GM18502 (cell line): ENCODE data around the gene TUB.

Experiments
- ATAC-seq: cut with Tn5 transposase; IDR thresholded peaks from one replicate; pipeline ENCODE4 v1.9.1; 2021; ENCODE audit warnings: mild to moderate bottlenecking; ENCODE audit not compliant: unreplicated experiment, poor library complexity

Gene TUB

GRCh38 chr11:8067567-8067928 is 13.5 kb upstream of the TUB start:
- ATAC-seq, result no peak

- ATAC-seq, result no peak
These were observed 13.0 kb upstream of the TUB start for GRCh38 chr11:8067929-8068575.

- no peak for ATAC-seq
These were observed 12.3 kb upstream of the TUB start for GRCh38 chr11:8068605-8069221.

GRCh38 chr11:8069771-8070170 is 11.2 kb upstream of the TUB start:
- no peak for ATAC-seq

GRCh38 chr11:8070417-8071115 is 10.4 kb upstream of the TUB start:
- ATAC-seq, result peak; percentile 58

- ATAC-seq, result no peak
These were observed 9.1 kb upstream of the TUB start for GRCh38 chr11:8071616-8072581.

GRCh38 chr11:8075119-8075726 is 5.8 kb upstream of the TUB start:
- ATAC-seq, result no peak

- no peak for ATAC-seq
These were observed 1.8 kb upstream of the TUB start for GRCh38 chr11:8079111-8079675.

GRCh38 chr11:8080069-8080670 is 841 bp upstream of the TUB start:
- no peak for ATAC-seq

- no peak for ATAC-seq
These were observed 710 bp downstream of the TUB start for GRCh38 chr11:8081591-8082250.

GRCh38 chr11:8082391-8083087 is 1.5 kb downstream of the TUB start:
- no peak for ATAC-seq

GRCh38 chr11:8083088-8083395 is 2.0 kb downstream of the TUB start:
- ATAC-seq, result no peak

- ATAC-seq, result no peak
These were observed 2.9 kb downstream of the TUB start for GRCh38 chr11:8083871-8084281.

- ATAC-seq, result no peak
These were observed 3.3 kb downstream of the TUB start for GRCh38 chr11:8084352-8084751.

- ATAC-seq, result no peak
These were observed 4.1 kb downstream of the TUB start for GRCh38 chr11:8085011-8085645.

GRCh38 chr11:8086001-8086479 is 5.0 kb downstream of the TUB start:
- ATAC-seq, result no peak

GRCh38 chr11:8086571-8086970 is 5.6 kb downstream of the TUB start:
- no peak for ATAC-seq

GRCh38 chr11:8087185-8087584 is 6.2 kb downstream of the TUB start:
- ATAC-seq, result no peak
